Adipose tissue (tissue), 3 donors: ENCODE data around the gene CTSK. TPM values are rescaled to one million over a fixed set of nuclear protein-coding genes. Genes with fewer than 3 reads are reported as not detected.
"Not testable (repeated sequence)": the region's sequence is repeated elsewhere in the genome, so short reads cannot be mapped to it uniquely, and the experiment has no call there.

ENCODE experiments used
- H3K27ac ChIP-seq: one replicate; pipeline ENCODE4 v1.5.1; 2013; ENCODE audit warnings: low read depth, low read length
- WGBS, 3 donors: extraction: QIAGEN DNeasy Blood & Tissue Kit; methylation state at CpG; one replicate each; pipeline ENCODE4 v1.1.7; 2013; 5-methylcytosine and 5-hydroxymethylcytosine counted together
- polyA plus RNA-seq, 3 donors: library from polyadenylated mRNA; stranded (reverse); fragments of 200-250 nt; gene quantifications; one replicate each; pipeline ENCODE4 v1.2.3, GENCODE V29; 2013
- donor health status: healthy with polysubstance abuse.
- donor health status: Bipolar disorder and iron deficiency.
- donor health status: healthy.

The CTSK gene
- polyA plus RNA-seq, 3 donors: 2.3 to 64.2 (median 28.1) TPM

- H3K27ac ChIP-seq: not testable (repeated sequence)
- 42 to 87% (median 83%) methylated on average over 1 of the region's 1 CpG for WGBS, 3 donors
Observed at GRCh38 chr1:150767704-150768103, 40.4 kb downstream of the CTSK start.

- 61 to 95% (median 67%) methylated on average over 1 of the region's 1 CpG for WGBS, 3 donors
- H3K27ac ChIP-seq: not testable (repeated sequence)
Observed at GRCh38 chr1:150765977-150766301, 42.1 kb downstream of the CTSK start.

DNA sequence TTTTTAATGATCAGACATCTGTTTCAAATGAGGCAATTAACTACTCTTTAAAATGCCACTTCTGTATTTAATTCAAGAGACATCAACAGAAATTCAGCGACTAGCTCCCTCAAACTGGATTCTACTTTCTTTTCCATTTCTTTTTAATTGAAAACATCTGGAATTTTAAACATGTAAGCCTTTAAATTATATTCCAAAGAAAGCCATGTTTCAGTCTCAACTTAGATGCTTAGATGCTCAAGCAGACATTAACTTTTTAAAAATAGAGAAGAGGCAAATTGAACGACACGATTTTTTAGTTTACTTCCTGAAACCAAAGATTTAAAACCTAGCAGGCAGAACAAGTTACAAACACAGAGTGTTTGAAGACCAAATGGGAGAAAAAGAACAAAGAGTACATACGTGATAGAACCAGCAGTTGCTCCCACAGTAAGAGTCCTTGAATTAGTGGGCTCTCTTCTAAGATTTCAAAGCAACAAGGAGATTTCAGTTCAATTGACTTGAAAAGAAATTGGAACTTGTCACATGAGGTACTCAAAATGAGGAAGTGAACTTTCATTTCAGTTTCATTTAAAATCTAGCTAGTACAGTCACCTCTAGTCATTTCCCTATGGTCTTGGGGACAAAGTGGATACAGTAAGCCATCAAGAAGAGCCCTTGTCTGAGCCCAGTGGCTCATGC, 42.6 kb downstream of the CTSK start, which contains the start of gene CTSS:
Gene CTSS, minus strand, starts transcription at position 483 of the 681 bp plus-strand sequence. CDS start 1,015 bp downstream, outside the sequence.
- 2 to 25% (median 7%) methylated on average over 4 of the region's 4 CpGs for WGBS, 3 donors
- no peak within 1 kb of the TSS for H3K27ac ChIP-seq

DNA sequence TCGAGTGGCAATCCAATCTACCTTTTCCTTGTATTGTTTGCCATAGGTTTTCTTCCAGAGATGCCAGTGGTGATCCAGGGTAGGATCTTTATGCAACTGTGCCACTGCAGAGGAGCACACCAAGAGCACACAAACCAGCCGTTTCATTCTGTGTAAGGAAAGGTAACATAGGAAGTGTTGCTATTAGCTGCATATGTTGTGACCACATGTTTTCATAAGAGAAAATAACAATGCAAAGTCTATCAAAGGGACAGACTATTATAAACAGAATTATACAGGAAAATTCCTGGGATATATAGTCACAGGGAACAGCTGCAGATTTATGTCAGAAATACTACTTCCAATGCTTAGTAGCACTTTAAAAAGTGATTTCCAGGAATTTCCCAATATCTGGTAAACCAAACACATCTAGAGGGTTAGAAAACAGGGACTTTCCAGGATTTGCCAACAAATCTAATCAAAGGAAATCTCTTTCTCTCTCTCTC, 43.4 kb downstream of the CTSK start:
- H3K27ac ChIP-seq: no peak overlapping the region
- WGBS, 3 donors: 42 to 58% (median 50%) methylated on average over 2 of the region's 2 CpGs

DNA sequence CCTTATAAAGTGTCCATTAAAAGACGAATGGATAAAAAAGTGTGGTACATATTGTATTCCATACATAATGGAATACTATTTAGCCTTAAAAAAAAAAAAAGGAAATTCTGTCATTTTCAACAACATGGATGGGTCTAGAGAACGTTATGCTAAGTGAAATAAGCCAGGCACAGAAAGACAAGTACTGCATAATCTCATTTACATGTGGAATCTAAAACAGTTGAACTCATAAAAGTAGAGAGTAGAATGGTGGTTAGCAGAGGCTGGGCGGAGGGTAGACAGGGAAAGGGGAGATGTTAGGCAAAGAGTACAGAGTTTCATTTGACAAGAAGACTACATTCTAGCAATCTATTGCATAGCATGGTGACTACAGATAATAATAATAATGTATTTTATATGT, 45.0 kb downstream of the CTSK start:
- no peak overlapping the region for H3K27ac ChIP-seq
- 78 to 90% (median 88%) methylated on average over 3 of the region's 3 CpGs for whole genome bisulfite sequencing, 3 donors

- H3K27ac ChIP-seq: no peak overlapping the region
- 71 to 90% (median 79%) methylated on average over 2 of the region's 2 CpGs for WGBS, 3 donors
Observed at GRCh38 chr1:150762552-150762951, 45.5 kb downstream of the CTSK start.

DNA sequence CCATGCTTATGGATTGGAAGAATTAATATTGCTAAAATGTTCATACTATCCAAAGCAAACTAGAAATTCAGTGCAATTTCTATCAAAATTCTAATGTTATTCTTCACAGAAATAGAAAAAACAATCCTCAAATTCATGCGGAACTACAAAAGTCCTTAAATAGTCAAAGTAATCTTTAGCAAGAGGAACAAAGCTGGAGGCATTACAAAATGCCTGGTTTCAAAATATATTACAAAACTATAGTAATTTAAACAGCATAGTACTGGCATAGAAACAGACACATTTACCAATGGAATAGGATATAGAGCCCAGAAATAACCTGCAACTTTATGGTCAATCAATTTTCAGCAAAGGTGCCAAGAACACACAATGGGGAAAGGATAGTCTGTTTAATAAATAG, 46.3 kb downstream of the CTSK start:
- WGBS, 3 donors: 61 to 97% (median 80%) methylated on average over 1 of the region's 1 CpG

DNA sequence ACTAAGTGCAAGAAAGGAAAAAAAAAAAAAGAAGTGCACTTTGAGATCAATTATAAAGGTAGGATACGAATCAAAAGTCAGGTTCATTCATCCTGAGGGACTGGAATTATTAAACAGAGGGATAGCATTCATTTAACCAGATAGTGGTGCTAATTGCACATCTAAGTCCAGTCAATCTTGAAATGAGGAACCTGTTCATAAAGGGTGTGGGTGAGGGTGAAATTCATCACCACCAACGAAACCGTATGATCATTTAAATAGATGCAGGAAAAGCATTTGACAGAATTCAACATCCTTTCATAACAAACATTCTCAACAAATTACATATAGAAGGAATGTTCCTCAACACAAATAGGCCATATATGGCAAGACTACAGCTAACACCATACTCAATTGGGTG, 48.0 kb downstream of the CTSK start:
- H3K27ac ChIP-seq: no peak overlapping the region
- 71 to 83% (median 72%) methylated on average over 3 of the region's 3 CpGs for WGBS, 3 donors

More for the DNA sequence above, 46.3 kb downstream of the CTSK start:
- H3K27ac ChIP-seq: no peak overlapping the region

DNA sequence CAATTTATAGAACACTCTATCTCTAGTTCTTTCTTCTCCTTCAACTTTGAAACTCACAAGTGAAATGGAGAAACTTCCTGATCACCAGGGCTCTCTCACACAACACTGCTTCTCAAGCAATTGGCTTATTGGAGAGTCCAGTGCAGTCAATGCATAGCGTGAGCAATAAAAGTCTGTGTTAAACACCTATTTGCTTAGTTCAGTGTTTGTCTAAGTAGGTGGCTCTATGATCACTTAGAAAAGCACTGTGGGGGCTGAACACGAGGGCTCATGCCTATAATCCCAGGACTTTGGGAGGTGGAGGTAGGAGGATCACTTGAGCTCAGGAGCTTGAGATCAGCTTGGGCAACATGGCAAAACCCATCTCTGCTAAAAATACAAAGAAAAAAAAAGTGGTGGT, 54.6 kb downstream of the CTSK start:
- H3K27ac ChIP-seq: no peak overlapping the region
- WGBS, 3 donors: 64 to 94% (median 90%) methylated on average over 2 of the region's 2 CpGs

DNA sequence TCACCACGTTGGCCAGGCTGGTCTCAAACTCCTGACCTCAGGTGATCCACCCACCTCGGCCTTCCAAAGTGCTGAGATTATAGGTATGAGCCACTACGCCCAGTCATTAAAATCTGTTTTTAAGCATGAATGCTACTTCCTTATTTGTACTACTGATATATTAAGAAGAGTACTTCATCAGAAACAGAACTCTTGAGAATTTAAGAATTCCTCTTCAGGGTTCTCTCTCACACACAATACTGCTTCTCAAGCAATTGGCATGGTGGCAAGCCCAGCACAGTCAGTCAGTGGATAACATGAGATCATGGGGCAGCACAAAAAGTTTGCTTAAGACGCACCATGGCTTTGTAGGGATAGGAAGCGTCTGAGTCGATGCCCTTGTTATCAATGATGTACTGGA, 56.6 kb downstream of the CTSK start:
- no peak overlapping the region for H3K27ac ChIP-seq
- 91 to 95% (median 95%) methylated on average over 5 to 6 of the region's 6 CpGs for WGBS, 3 donors

DNA sequence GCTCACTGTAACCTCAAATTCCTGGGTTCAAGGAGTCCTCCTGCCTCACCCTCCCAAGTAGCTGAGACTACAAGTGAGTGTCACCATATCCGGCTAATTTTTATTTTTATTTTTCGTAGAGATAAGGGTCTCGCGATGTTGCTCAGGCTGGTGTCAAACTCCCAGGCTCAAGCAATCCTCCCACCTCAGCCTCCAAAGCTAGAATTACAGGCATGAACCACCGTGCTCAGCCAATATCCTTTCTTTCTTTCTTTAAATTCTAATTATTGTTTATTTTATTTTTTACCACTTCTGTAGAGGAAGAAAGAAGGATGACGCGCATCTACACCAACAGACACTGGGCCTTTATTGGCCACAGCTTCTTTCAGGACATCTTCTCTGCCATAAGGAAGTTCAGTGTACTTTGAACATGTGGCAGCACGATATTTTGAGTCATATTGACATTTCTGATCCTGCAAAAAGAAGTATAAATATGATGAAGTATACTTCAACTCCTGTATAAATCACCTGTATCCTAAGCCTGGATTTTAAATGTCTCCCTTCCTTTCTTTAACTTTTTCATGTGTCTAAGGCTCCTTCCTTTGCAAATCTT, 58.2 kb downstream of the CTSK start:
- WGBS, 3 donors: 90 to 95% (median 93%) methylated on average over 8 of the region's 8 CpGs
- H3K27ac ChIP-seq: no peak overlapping the region

GRCh38 chr1:150748878-150749719, 59.0 kb downstream of the CTSK start:
- 93 to 94% (median 94%) methylated on average over 12 of the region's 12 CpGs for WGBS, 3 donors
- H3K27ac ChIP-seq: no peak overlapping the region

Other genes with a start within 250 kb of the CTSK start
- 100 to 1,000 TPM in 2 of 3 donors, 10 to 100 TPM in 1; 98.6 to 386 (median 314) TPM for gene MCL1, start 228.7 kb downstream of the CTSK start, polyA plus RNA-seq
- 100 to 1,000 TPM in 2 of 3 donors, 10 to 100 TPM in 1; 49.0 to 133 (median 107) TPM for gene ENSA, start 178.6 kb downstream of the CTSK start, polyA plus RNA-seq
- gene GOLPH3L, start 111.1 kb downstream of the CTSK start, polyA plus RNA-seq: 10 to 100 TPM; 10.3 to 26.6 (median 19.2) TPM
- under 1 TPM in 1 of 3 donors, not detected in 2; 0.07 TPM for gene HORMAD1, start 87.4 kb downstream of the CTSK start, polyA plus RNA-seq
- 10 to 100 TPM; 11.6 to 67.0 (median 43.1) TPM for gene CTSS, start 42.5 kb downstream of the CTSK start, polyA plus RNA-seq
- 10 to 100 TPM; 14.1 to 45.2 (median 18.0) TPM for gene ARNT, start 68.3 kb upstream of the CTSK start, polyA plus RNA-seq
- gene CTXND2, start 78.9 kb upstream of the CTSK start, polyA plus RNA-seq: not detected
- gene SETDB1, start 118.1 kb upstream of the CTSK start, polyA plus RNA-seq: 10 to 100 TPM; 13.4 to 15.7 (median 15.1) TPM
- gene CERS2, start 166.6 kb upstream of the CTSK start, polyA plus RNA-seq: 100 to 1,000 TPM in 2 of 3 donors, 10 to 100 TPM in 1; 86.8 to 134 (median 109) TPM
- 10 to 100 TPM in 1 of 3 donors, 1 to 10 TPM in 1, under 1 TPM in 1; 0.15 to 12.8 (median 3.1) TPM for gene ANXA9, start 174.0 kb upstream of the CTSK start, polyA plus RNA-seq
- 10 to 100 TPM; 12.0 to 24.0 (median 13.9) TPM for gene MINDY1, start 198.6 kb upstream of the CTSK start, polyA plus RNA-seq
- gene PRUNE1, start 200.2 kb upstream of the CTSK start, polyA plus RNA-seq: 10 to 100 TPM in 1 of 3 donors, 1 to 10 TPM in 2; 8.6 to 14.2 (median 9.9) TPM
- 1 to 10 TPM in 1 of 3 donors, under 1 TPM in 2; 0.16 to 1.1 (median 0.34) TPM for gene BNIPL, start 228.3 kb upstream of the CTSK start, polyA plus RNA-seq
- 1 to 10 TPM; 1.8 to 5.0 (median 3.9) TPM for gene C1orf56, start 239.5 kb upstream of the CTSK start, polyA plus RNA-seq